Measurements from ENCODE around the gene CLEC4G. TPM values are rescaled to one million over a fixed set of nuclear protein-coding genes. Genes with fewer than 3 reads are reported as not detected.

Gene CLEC4G
- total RNA-seq, 2 experiments from 2014 or later = not detected

DNA sequence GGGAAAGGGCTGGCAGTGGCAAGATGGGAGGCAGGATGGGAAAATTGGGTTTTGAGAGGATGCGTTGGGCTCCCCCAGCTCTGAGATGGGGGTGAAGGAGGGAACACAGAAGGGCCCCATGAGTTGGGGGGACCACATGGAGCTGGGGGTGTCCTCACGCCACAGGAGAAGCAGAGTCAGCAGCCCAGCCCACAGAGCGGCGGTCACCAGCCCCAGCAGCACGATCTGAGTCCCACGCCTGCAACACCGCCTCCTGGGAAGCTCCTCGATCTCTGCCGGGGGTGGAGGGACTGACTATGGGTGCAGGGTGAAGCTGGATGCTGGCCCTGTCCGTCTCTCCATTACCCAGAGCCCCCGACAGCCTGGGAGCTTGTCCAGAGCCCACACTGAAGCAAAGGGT, 33.3 kb downstream of the CLEC4G start:
- H3K9me3 ChIP-seq (ENCODE audit: control insufficient read depth in 1 of 2, insufficient read depth in 1 of 2, low read length in 2 of 2) = no peaks in the 10 kb centered on the region
- H3K4me1 Mint-ChIP-seq (ENCODE audit: low read depth) = peaks cover 16% of the 10 kb centered on the region
- H3K9me3 Mint-ChIP-seq = no peaks in the 10 kb centered on the region
- no peak overlapping the region for H3K27ac ChIP-seq (ENCODE audit: low read depth in 1 of 2, low read length in 2 of 2)
- H3K27ac Mint-ChIP-seq = no peak overlapping the region
- no peak overlapping the region for H3K4me3 ChIP-seq (ENCODE audit: low read length)
- H3K36me3 ChIP-seq (ENCODE audit: insufficient read depth, low read length) = no peaks in the 10 kb centered on the region
- peaks cover 0 to 8% of the 10 kb centered on the region in 2 experiments for H3K27me3 ChIP-seq (ENCODE audit: control insufficient read depth in 1 of 2, insufficient read depth in 2 of 2, low read length in 2 of 2)
- ATAC-seq (ENCODE audit: poor library complexity) = no peak
- peaks cover 16% of the 10 kb centered on the region for H3K4me1 ChIP-seq (ENCODE audit: insufficient read depth, low read length)
- no peaks in the 10 kb centered on the region for H3K36me3 Mint-ChIP-seq (ENCODE audit: low read depth)
- ChIA-PET CTCF (interaction anchor here (1.2 kb wide), 1 partner anchor 18 kb away, joined by 4 read pairs; the partner anchor contains the start of gene TRAPPC5), POLR2A (no interaction called here)
- TF ChIP-seq, protein P1, sequence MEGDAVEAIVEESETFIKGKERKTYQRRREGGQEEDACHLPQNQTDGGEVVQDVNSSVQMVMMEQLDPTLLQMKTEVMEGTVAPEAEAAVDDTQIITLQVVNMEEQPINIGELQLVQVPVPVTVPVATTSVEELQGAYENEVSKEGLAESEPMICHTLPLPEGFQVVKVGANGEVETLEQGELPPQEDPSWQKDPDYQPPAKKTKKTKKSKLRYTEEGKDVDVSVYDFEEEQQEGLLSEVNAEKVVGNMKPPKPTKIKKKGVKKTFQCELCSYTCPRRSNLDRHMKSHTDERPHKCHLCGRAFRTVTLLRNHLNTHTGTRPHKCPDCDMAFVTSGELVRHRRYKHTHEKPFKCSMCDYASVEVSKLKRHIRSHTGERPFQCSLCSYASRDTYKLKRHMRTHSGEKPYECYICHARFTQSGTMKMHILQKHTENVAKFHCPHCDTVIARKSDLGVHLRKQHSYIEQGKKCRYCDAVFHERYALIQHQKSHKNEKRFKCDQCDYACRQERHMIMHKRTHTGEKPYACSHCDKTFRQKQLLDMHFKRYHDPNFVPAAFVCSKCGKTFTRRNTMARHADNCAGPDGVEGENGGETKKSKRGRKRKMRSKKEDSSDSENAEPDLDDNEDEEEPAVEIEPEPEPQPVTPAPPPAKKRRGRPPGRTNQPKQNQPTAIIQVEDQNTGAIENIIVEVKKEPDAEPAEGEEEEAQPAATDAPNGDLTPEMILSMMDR (IDR thresholded peaks at IDR 0.05) = no peak
- H3K27me3 Mint-ChIP-seq = peaks cover 15% of the 10 kb centered on the region
- no peak for DNase-seq
- intact Hi-C loops (cut with DNase I, micrococcal nuclease) = no loop called here
- no peak overlapping the region for H3K4me3 Mint-ChIP-seq

GRCh38 chr19:7697721-7698287, 34.1 kb downstream of the CLEC4G start:
- DNase-seq (no peak), ATAC-seq (ENCODE audit: poor library complexity) (no peak)
- no peak overlapping the region for H3K27ac Mint-ChIP-seq
- H3K4me1 Mint-ChIP-seq (ENCODE audit: low read depth) = peaks cover 16% of the 10 kb centered on the region
- no peaks in the 10 kb centered on the region for H3K36me3 Mint-ChIP-seq (ENCODE audit: low read depth)
- no peak overlapping the region for H3K4me3 Mint-ChIP-seq
- Histone ChIP-seq H3K4me1 (ENCODE audit: insufficient read depth, low read length) (peaks cover 12% of the 10 kb centered on the region), H3K36me3 (ENCODE audit: insufficient read depth, low read length) (no peaks in the 10 kb centered on the region), H3K4me3 (ENCODE audit: low read length) (no peak overlapping the region), H3K27me3 (ENCODE audit: control insufficient read depth in 1 of 2, insufficient read depth in 2 of 2, low read length in 2 of 2) (peaks cover 0 to 8% of the 10 kb centered on the region in 2 experiments), H3K27ac (ENCODE audit: low read depth in 1 of 2, low read length in 2 of 2) (no peak overlapping the region), H3K9me3 (ENCODE audit: control insufficient read depth in 1 of 2, insufficient read depth in 1 of 2, low read length in 2 of 2) (no peaks in the 10 kb centered on the region)
- intact Hi-C loops (cut with DNase I, micrococcal nuclease) = no loop called here
- peaks cover 15% of the 10 kb centered on the region for H3K27me3 Mint-ChIP-seq
- CTCF ChIA-PET = interaction anchor here (1.2 kb wide), 1 partner anchor 102 kb away, joined by 3 read pairs; no protein-coding TSS in a partner anchor
- H3K9me3 Mint-ChIP-seq = no peaks in the 10 kb centered on the region
- TF ChIP-seq, protein P1 (IDR thresholded peaks at IDR 0.05) = no peak
- POLR2A ChIA-PET = no interaction called here

DNA sequence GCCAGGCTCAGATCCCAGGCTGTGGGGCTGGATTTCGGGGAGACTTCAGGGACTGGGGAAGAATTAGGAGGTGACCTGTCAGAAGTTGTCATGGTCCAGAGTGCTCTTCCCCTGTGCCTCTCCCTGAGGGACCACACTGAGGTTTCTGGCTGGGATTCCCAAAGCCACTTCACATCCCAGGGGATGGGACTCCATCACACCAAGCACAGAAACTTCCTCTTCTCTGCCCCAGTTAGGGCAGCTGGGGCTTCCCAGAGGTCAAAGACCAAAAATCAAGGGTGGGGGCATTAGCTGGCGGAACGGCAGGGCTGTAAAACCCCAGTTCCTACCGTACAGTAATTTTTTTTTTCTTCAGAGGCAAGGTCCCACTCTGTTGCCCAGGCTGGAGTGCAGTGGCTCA, 37.4 kb downstream of the CLEC4G start:
- H3K27me3 Mint-ChIP-seq = peaks cover 11% of the 10 kb centered on the region
- peaks cover 5% of the 10 kb centered on the region for H3K4me1 Mint-ChIP-seq (ENCODE audit: low read depth)
- H3K27ac Mint-ChIP-seq = no peak overlapping the region
- Histone ChIP-seq H3K4me3 (ENCODE audit: low read length) (no peak overlapping the region), H3K36me3 (ENCODE audit: insufficient read depth, low read length) (no peaks in the 10 kb centered on the region), H3K27ac (ENCODE audit: low read depth in 1 of 2, low read length in 2 of 2) (no peak overlapping the region), H3K9me3 (ENCODE audit: control insufficient read depth in 1 of 2, insufficient read depth in 1 of 2, low read length in 2 of 2) (peaks cover 0 to 8% of the 10 kb centered on the region in 2 experiments), H3K27me3 (ENCODE audit: control insufficient read depth in 1 of 2, insufficient read depth in 2 of 2, low read length in 2 of 2) (peaks cover 0 to 13% of the 10 kb centered on the region in 2 experiments), H3K4me1 (ENCODE audit: insufficient read depth, low read length) (peaks cover 23% of the 10 kb centered on the region)
- ChIA-PET CTCF (no interaction called here), POLR2A (no interaction called here)
- no peak for ATAC-seq (ENCODE audit: poor library complexity)
- TF ChIP-seq, protein P1 (IDR thresholded peaks at IDR 0.05) = no peak
- no peaks in the 10 kb centered on the region for H3K9me3 Mint-ChIP-seq
- H3K4me3 Mint-ChIP-seq = no peak overlapping the region
- intact Hi-C loops (cut with DNase I, micrococcal nuclease) = no loop called here
- DNase-seq = no peak
- no peaks in the 10 kb centered on the region for H3K36me3 Mint-ChIP-seq (ENCODE audit: low read depth)
